Thyroid gland (tissue), 4 donors: ENCODE measurements around the gene TREH.
A peak's percentile ranks its signal among the peaks of the same experiment; 100 is the strongest.
"Not testable (repeated sequence)": the region's sequence is repeated elsewhere in the genome, so short reads cannot be mapped to it uniquely, and the experiment has no call there.

Experiments
- CTCF ChIP-seq, 6 experiments: fragments of 200-600 bp in 3 of 6; fragments of 450-650 bp in 3 of 6; sonication (generic) in 3 of 6; IDR thresholded peaks; one replicate each; pipeline ENCODE4 v1.5.1; 2016 to 2019; ENCODE audit warnings: antibody characterized with exemption in 6 of 6, mild to moderate bottlenecking in 2 of 6, inconsistent platforms in 1 of 6, moderate library complexity in 1 of 6
- POLR2A ChIP-seq, 2 donors: fragments of 450-650 bp; IDR thresholded peaks; one replicate each; pipeline ENCODE4 v1.6.1; 2017; ENCODE audit warnings: antibody characterized with exemption in 2 of 2, mild to moderate bottlenecking in 2 of 2, moderate library complexity in 1 of 2

- TF ChIP-seq CTCF (IDR thresholded peaks at IDR 0.05), result peak in 1 of 6 experiments; percentile 26
- not testable (repeated sequence) for TF ChIP-seq POLR2A (IDR thresholded peaks at IDR 0.05)
Observed at GRCh38 chr11:118678908-118679307, 542 bp downstream of the TREH start.
